CD14-positive monocyte (primary cell): ENCODE measurements around the gene SPNS3. TPM values are rescaled to one million over a fixed set of nuclear protein-coding genes. Genes with fewer than 3 reads are reported as not detected.

ENCODE experiments used
- DNase-seq, 3 donors: peaks; one replicate each; pipeline ENCODE4 v3.0.0-alpha.2; 2011 to 2022
- H2AFZ ChIP-seq: 2 replicates; pipeline ENCODE4 v1.6.0; 2012; ENCODE audit warnings: mild to moderate bottlenecking, low read depth, low read length, inconsistent platforms; ENCODE audit not compliant: insufficient read depth, poor library complexity, severe bottlenecking
- H3K27ac ChIP-seq, 2 donors: 1 replicate in 1 of 2; 2 replicates in 1 of 2; pipeline ENCODE4 v1.5.1; 2012 to 2013; ENCODE audit warnings: low read length in 2 of 2, control low read depth in 1 of 2, inconsistent platforms in 1 of 2, low read depth in 1 of 2, mild to moderate bottlenecking in 1 of 2
- H3K27me3 ChIP-seq, 2 donors: one replicate each; pipeline versions ENCODE4 v1.6.0 to v1.6.1; 2011 to 2013; ENCODE audit warnings: low read length in 2 of 2; ENCODE audit not compliant: control insufficient read depth in 2 of 2, insufficient read depth in 2 of 2
- H3K36me3 ChIP-seq, 2 donors: replicated peaks in 1 of 2; 1 replicate in 1 of 2; 2 replicates in 1 of 2; pipeline versions ENCODE4 v1.5.1 to v1.6.1; 2012 to 2013; ENCODE audit warnings: low read length in 2 of 2, control low read depth in 1 of 2, inconsistent platforms in 1 of 2, mild to moderate bottlenecking in 1 of 2; ENCODE audit not compliant: insufficient read depth in 2 of 2, control insufficient read depth in 1 of 2
- H3K4me1 ChIP-seq, 2 donors: 1 replicate in 1 of 2; 2 replicates in 1 of 2; pipeline versions ENCODE4 v1.5.1 to v1.6.1; 2012 to 2013; ENCODE audit warnings: low read length in 2 of 2, control low read depth in 1 of 2, inconsistent platforms in 1 of 2, mild to moderate bottlenecking in 1 of 2, moderate library complexity in 1 of 2; ENCODE audit not compliant: insufficient read depth in 2 of 2, control insufficient read depth in 1 of 2
- H3K4me2 ChIP-seq: replicated peaks from 2 replicates; pipeline ENCODE3; 2012; ENCODE audit warnings: low read length, moderate library complexity, mild to moderate bottlenecking; ENCODE audit not compliant: poor library complexity, severe bottlenecking; ENCODE audit errors: extremely low read depth
- H3K4me3 ChIP-seq, 3 experiments: fragments of 200-600 bp in 1 of 3; sonication (generic) in 1 of 3; replicated peaks in 1 of 3; 1 replicate in 2 of 3; 2 replicates in 1 of 3; pipeline ENCODE4 v1.5.1; 2011 to 2013; ENCODE audit warnings: low read length in 3 of 3, mild to moderate bottlenecking in 3 of 3, control low read depth in 2 of 3, low read depth in 2 of 3, inconsistent platforms in 1 of 3, moderate library complexity in 1 of 3
- H3K79me2 ChIP-seq: 2 replicates; pipeline ENCODE4 v1.6.0; 2012; ENCODE audit warnings: mild to moderate bottlenecking, control low read depth, inconsistent platforms, low read length, moderate library complexity; ENCODE audit not compliant: insufficient read depth
- H3K9ac ChIP-seq: 2 replicates; pipeline ENCODE4 v1.6.0; 2017; ENCODE audit warnings: low read length, mild to moderate bottlenecking; ENCODE audit not compliant: insufficient read depth, poor library complexity, severe bottlenecking
- H3K9me3 ChIP-seq, 2 donors: replicated peaks in 1 of 2; 1 replicate in 1 of 2; 2 replicates in 1 of 2; pipeline versions ENCODE4 v1.5.1 to v1.6.1; 2012 to 2013; ENCODE audit warnings: low read length in 2 of 2, control low read depth in 1 of 2; ENCODE audit not compliant: control insufficient read depth in 1 of 2, insufficient read depth in 1 of 2
- H4K20me1 ChIP-seq: 2 replicates; pipeline ENCODE4 v1.6.0; 2012; ENCODE audit warnings: mild to moderate bottlenecking, low read length, control low read depth, moderate library complexity; ENCODE audit not compliant: insufficient read depth
- H3K27ac Mint-ChIP-seq, 7 donors: one replicate each; pipeline ENCODE4 v1.8.0; 2020; ENCODE audit warnings: mild to moderate bottlenecking in 7 of 7, mixed read lengths in 7 of 7, moderate library complexity in 6 of 7, inconsistent platforms in 2 of 7
- H3K27me3 Mint-ChIP-seq, 3 donors: one replicate each; pipeline ENCODE4 v1.8.0; 2021 to 2022; ENCODE audit warnings: low read depth in 3 of 3, mild to moderate bottlenecking in 3 of 3, mixed read lengths in 3 of 3, moderate library complexity in 3 of 3, inconsistent platforms in 1 of 3
- H3K36me3 Mint-ChIP-seq, 2 donors: one replicate each; pipeline ENCODE4 v1.8.0; 2020; ENCODE audit warnings: mixed read lengths in 2 of 2, inconsistent platforms in 1 of 2, mild to moderate bottlenecking in 1 of 2
- H3K4me1 Mint-ChIP-seq: one replicate; pipeline ENCODE4 v1.8.0; 2020; ENCODE audit warnings: mild to moderate bottlenecking, mixed read lengths
- H3K4me3 Mint-ChIP-seq, 2 donors: one replicate each; pipeline ENCODE4 v1.8.0; 2020; ENCODE audit warnings: mild to moderate bottlenecking in 2 of 2, mixed read lengths in 2 of 2, moderate library complexity in 1 of 2
- H3K9me3 Mint-ChIP-seq, 7 donors: one replicate each; pipeline ENCODE4 v1.8.0; 2020 to 2022; ENCODE audit warnings: mixed read lengths in 7 of 7, mild to moderate bottlenecking in 6 of 7, moderate library complexity in 6 of 7, inconsistent platforms in 2 of 7
- WGBS: methylation state at CpG from one replicate; pipeline ENCODE4 v1.1.5; 2013; ENCODE audit warnings: missing lambda C conversion rate; ENCODE audit not compliant: insufficient coverage; 5-methylcytosine and 5-hydroxymethylcytosine counted together
- intact Hi-C, 2 donors: fragments of 100-400 bp; cut with micrococcal nuclease; formaldehyde crosslinking; loops; one replicate each; pipeline versions ENCODE4 v1.15.0 to v1.15.1; 2023
- polyA plus RNA-seq, 3 donors: library from polyadenylated mRNA; depleted of rRNA in 1 of 3; unstranded in 2 of 3; stranded (reverse) in 1 of 3; fragments of 300-500 nt in 2 of 3; fragments of >200 nt in 1 of 3; fragmentation: Illumina TruSeq in 2 of 3; gene quantifications; 1 replicate in 2 of 3; 2 replicates in 1 of 3; pipeline ENCODE4 v1.2.3, GENCODE V29; 2012 to 2021
- TF ChIP-seq, protein P1 (sequence below): fragments of 200-600 bp; IDR thresholded peaks from one replicate; pipeline ENCODE4 v1.8.0; 2022; ENCODE audit warnings: antibody characterized with exemption, mild to moderate bottlenecking

SPNS3 gene
- polyA plus RNA-seq, 3 donors: 2.3 to 5.7 (median 4.5) TPM

DNA sequence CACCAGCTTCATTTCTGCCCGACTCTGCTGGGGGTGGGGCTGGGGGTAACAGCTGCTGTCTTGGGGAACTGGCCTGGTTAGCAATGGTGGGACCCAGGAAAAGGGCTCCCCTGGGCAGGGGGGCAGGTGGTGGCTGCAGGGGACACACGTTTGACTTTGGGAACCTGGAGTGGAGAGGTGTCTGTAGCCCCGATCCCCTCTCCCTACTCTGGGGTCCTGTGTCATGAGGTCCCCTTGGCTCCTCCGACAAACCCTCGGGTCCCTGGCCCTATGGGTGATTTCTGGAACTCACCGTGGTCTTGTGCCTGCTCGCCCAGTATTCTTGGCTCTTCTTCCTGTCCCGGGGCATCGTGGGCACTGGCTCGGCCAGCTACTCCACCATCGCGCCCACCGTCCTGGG, 12.0 kb downstream of the SPNS3 start:
- TF ChIP-seq, protein P1, sequence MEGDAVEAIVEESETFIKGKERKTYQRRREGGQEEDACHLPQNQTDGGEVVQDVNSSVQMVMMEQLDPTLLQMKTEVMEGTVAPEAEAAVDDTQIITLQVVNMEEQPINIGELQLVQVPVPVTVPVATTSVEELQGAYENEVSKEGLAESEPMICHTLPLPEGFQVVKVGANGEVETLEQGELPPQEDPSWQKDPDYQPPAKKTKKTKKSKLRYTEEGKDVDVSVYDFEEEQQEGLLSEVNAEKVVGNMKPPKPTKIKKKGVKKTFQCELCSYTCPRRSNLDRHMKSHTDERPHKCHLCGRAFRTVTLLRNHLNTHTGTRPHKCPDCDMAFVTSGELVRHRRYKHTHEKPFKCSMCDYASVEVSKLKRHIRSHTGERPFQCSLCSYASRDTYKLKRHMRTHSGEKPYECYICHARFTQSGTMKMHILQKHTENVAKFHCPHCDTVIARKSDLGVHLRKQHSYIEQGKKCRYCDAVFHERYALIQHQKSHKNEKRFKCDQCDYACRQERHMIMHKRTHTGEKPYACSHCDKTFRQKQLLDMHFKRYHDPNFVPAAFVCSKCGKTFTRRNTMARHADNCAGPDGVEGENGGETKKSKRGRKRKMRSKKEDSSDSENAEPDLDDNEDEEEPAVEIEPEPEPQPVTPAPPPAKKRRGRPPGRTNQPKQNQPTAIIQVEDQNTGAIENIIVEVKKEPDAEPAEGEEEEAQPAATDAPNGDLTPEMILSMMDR: no peak
- Histone ChIP-seq H2AFZ (no peak overlapping the region), H3K9ac (no peak overlapping the region), H3K4me1 (peaks cover 16 to 21% of the 10 kb centered on the region in 2 donors), H4K20me1 (no peaks in the 10 kb centered on the region), H3K9me3 (no peaks in the 10 kb centered on the region), H3K79me2 (peaks cover 36% of the 10 kb centered on the region), H3K27me3 (no peaks in the 10 kb centered on the region), H3K27ac (no peak overlapping the region), H3K4me3 (no peak overlapping the region), H3K4me2 (no peak overlapping the region), H3K36me3 (peaks cover 2 to 34% of the 10 kb centered on the region in 2 donors)
- WGBS: 94% methylated on average over 10 of the region's 13 CpGs
- Mint-ChIP-seq H3K27me3 (no peaks in the 10 kb centered on the region), H3K27ac (no peak overlapping the region), H3K4me1 (peaks cover 27% of the 10 kb centered on the region), H3K4me3 (no peak overlapping the region), H3K9me3 (no peaks in the 10 kb centered on the region), H3K36me3 (peaks cover 28 to 30% of the 10 kb centered on the region in 2 donors)
- no peak for DNase-seq
- intact Hi-C loops: no loop called here

DNA sequence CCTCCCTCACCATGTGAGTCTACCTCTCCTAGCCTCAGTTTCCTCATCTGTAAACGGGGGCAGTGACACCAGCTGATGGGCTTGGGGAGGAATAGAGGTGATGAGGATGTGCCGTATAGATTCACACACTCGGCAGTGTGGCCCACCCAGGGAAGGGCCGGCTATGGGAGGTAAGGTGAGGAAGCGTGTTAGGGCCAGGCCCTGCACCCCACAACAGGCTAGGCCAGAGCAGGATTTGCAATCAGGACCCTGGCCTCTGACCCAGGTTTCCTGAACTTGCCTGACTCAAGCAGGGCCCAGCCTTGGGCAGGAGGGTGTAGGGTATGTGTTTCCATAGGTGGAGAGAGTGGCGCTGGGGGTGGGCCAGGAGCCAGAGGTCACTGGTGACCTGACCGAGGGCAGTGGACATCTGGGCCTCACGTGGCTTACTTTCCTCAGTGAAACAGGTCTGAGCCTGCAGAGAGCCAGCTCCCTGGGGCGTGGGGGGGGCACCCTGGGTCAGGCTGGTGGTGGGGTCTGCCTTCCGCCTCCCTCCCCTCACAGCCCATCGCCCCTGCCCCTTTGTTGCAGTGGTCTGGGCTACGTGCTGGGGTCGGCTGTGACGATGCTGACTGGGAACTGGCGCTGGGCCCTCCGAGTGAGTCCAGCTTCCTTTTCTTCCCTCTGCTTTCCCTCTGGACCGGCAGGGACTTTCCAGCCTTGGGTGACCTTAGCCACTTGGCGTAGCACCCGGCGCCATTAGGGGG, 12.8 kb downstream of the SPNS3 start:
- Histone ChIP-seq H2AFZ (no peak overlapping the region), H3K4me1 (peaks cover 16 to 21% of the 10 kb centered on the region in 2 donors), H3K27ac (no peak overlapping the region), H3K79me2 (peaks cover 30% of the 10 kb centered on the region), H3K36me3 (peaks cover 2 to 27% of the 10 kb centered on the region in 2 donors), H3K9me3 (no peaks in the 10 kb centered on the region), H3K4me3 (no peak overlapping the region), H3K4me2 (no peak overlapping the region), H4K20me1 (no peaks in the 10 kb centered on the region), H3K9ac (no peak overlapping the region), H3K27me3 (no peaks in the 10 kb centered on the region)
- DNase-seq: no peak
- intact Hi-C loops: no loop called here
- H3K27me3 Mint-ChIP-seq: no peaks in the 10 kb centered on the region
- H3K9me3 Mint-ChIP-seq: no peaks in the 10 kb centered on the region
- peaks cover 27% of the 10 kb centered on the region for H3K4me1 Mint-ChIP-seq
- TF ChIP-seq, protein P1: no peak
- peak overlapping the region in 2 of 7 donors; percentile 9 to 65 for H3K27ac Mint-ChIP-seq
- no peak overlapping the region for H3K4me3 Mint-ChIP-seq
- peaks cover 29 to 35% of the 10 kb centered on the region in 2 donors for H3K36me3 Mint-ChIP-seq
- 100% methylated on average over 9 of the region's 20 CpGs for WGBS
